H9 (cell line): ENCODE measurements around the gene DACH1. TPM values are rescaled to one million over a fixed set of nuclear protein-coding genes. Genes with fewer than 3 reads are reported as not detected.
A peak's percentile ranks its signal among the peaks of the same experiment; 100 is the strongest.

Experiments
- DNase-seq: peaks from one replicate; pipeline ENCODE4 v3.0.0-alpha.2; 2017
- H2AFZ ChIP-seq: one replicate; pipeline ENCODE4 v1.6.1; 2013; ENCODE audit warnings: mild to moderate bottlenecking, low read length, control low read depth, moderate library complexity
- H2AK5ac ChIP-seq: 2 replicates; pipeline ENCODE4 v1.6.1; 2013; ENCODE audit warnings: low read length, control low read depth, mixed read lengths; ENCODE audit not compliant: insufficient read length
- H2BK120ac ChIP-seq: one replicate; pipeline ENCODE4 v1.6.1; 2013; ENCODE audit warnings: low read depth, mild to moderate bottlenecking, low read length, control low read depth, inconsistent platforms; ENCODE audit not compliant: poor library complexity, severe bottlenecking
- H2BK12ac ChIP-seq: 2 replicates; pipeline ENCODE4 v1.6.1; 2013; ENCODE audit warnings: low read length, control low read depth, mixed read lengths, low read depth; ENCODE audit not compliant: insufficient read length
- H2BK15ac ChIP-seq: 2 replicates; pipeline ENCODE4 v1.6.1; 2013; ENCODE audit warnings: low read depth, low read length, control low read depth
- H2BK20ac ChIP-seq: one replicate; pipeline ENCODE4 v1.6.1; 2013; ENCODE audit warnings: low read depth, mild to moderate bottlenecking, low read length, control low read depth, inconsistent platforms; ENCODE audit not compliant: poor library complexity, severe bottlenecking
- H2BK5ac ChIP-seq: 2 replicates; pipeline ENCODE4 v1.6.1; 2013; ENCODE audit warnings: low read length, control low read depth, mixed read lengths; ENCODE audit not compliant: insufficient read length
- H3K14ac ChIP-seq: 2 replicates; pipeline ENCODE4 v1.6.1; 2013; ENCODE audit warnings: low read length, control low read depth; ENCODE audit not compliant: insufficient read depth
- H3K18ac ChIP-seq: 2 replicates; pipeline ENCODE4 v1.6.1; 2013; ENCODE audit warnings: low read depth, mild to moderate bottlenecking, mixed read lengths, low read length, control low read depth; ENCODE audit not compliant: insufficient read length
- H3K23ac ChIP-seq: 2 replicates; pipeline ENCODE4 v1.6.1; 2013; ENCODE audit warnings: low read length, control low read depth, mixed read lengths, low read depth; ENCODE audit not compliant: insufficient read length
- H3K23me2 ChIP-seq: 2 replicates; pipeline ENCODE4 v1.6.1; 2013; ENCODE audit warnings: low read depth, mild to moderate bottlenecking, mixed read lengths, low read length, control low read depth; ENCODE audit not compliant: insufficient read length, poor library complexity, severe bottlenecking
- H3K27ac ChIP-seq: 2 replicates; pipeline ENCODE4 v1.5.1; 2013; ENCODE audit warnings: low read length, control low read depth, mixed read lengths, low read depth; ENCODE audit not compliant: insufficient read length
- H3K27me3 ChIP-seq: 2 replicates; pipeline ENCODE4 v1.6.1; 2013; ENCODE audit warnings: low read length, control low read depth, inconsistent platforms; ENCODE audit not compliant: insufficient read depth
- H3K4ac ChIP-seq: 2 replicates; pipeline ENCODE4 v1.6.1; 2013; ENCODE audit warnings: low read depth, mild to moderate bottlenecking, control low read depth, inconsistent platforms, low read length, moderate library complexity
- H3K4me1 ChIP-seq: 2 replicates; pipeline ENCODE4 v1.6.1; 2013; ENCODE audit warnings: low read length, control low read depth, inconsistent platforms; ENCODE audit not compliant: insufficient read depth
- H3K4me2 ChIP-seq: 2 replicates; pipeline ENCODE4 v1.6.1; 2013; ENCODE audit warnings: low read length, control low read depth, mixed read lengths; ENCODE audit not compliant: insufficient read length, insufficient read depth
- H3K56ac ChIP-seq: 2 replicates; pipeline ENCODE4 v1.6.1; 2013; ENCODE audit warnings: low read depth, mild to moderate bottlenecking, mixed read lengths, low read length, control low read depth; ENCODE audit not compliant: insufficient read length
- H3K79me1 ChIP-seq: 2 replicates; pipeline ENCODE4 v1.6.1; 2013; ENCODE audit warnings: low read depth, mild to moderate bottlenecking, moderate library complexity, low read length, control low read depth, inconsistent platforms; ENCODE audit not compliant: insufficient read depth, poor library complexity, severe bottlenecking
- H3K79me2 ChIP-seq: 2 replicates; pipeline ENCODE4 v1.6.1; 2013; ENCODE audit warnings: low read length, control low read depth, inconsistent platforms; ENCODE audit not compliant: insufficient read depth
- H3K9ac ChIP-seq: 2 replicates; pipeline ENCODE4 v1.6.1; 2013; ENCODE audit warnings: low read length, control low read depth, mixed read lengths; ENCODE audit not compliant: insufficient read length; ENCODE audit errors: extremely low read depth
- H3K9me3 ChIP-seq: one replicate; pipeline ENCODE4 v1.6.1; 2013; ENCODE audit warnings: low read depth, low read length, inconsistent platforms; ENCODE audit not compliant: control insufficient read depth
- H3T11ph ChIP-seq: one replicate; pipeline ENCODE4 v1.6.1; 2013; ENCODE audit warnings: mild to moderate bottlenecking, low read length, control low read depth, inconsistent platforms
- H4K20me1 ChIP-seq: one replicate; pipeline ENCODE4 v1.6.1; 2013; ENCODE audit not compliant: control insufficient read depth, insufficient read length, insufficient read depth
- H4K5ac ChIP-seq: 2 replicates; pipeline ENCODE4 v1.6.1; 2013; ENCODE audit warnings: low read depth, mild to moderate bottlenecking, mixed read lengths, low read length, control low read depth; ENCODE audit not compliant: insufficient read length
- H4K8ac ChIP-seq: replicated peaks from 2 replicates; pipeline ENCODE4 v1.6.1; 2013; ENCODE audit warnings: low read length, control low read depth, mixed read lengths, low read depth; ENCODE audit not compliant: insufficient read length
- H4K91ac ChIP-seq: 2 replicates; pipeline ENCODE4 v1.6.1; 2013; ENCODE audit warnings: low read depth, mild to moderate bottlenecking, moderate library complexity, mixed read lengths, low read length, control low read depth; ENCODE audit not compliant: insufficient read length
- H3K27ac Mint-ChIP-seq, 3 experiments: 2 replicates in 2 of 3; 3 replicates in 1 of 3; pipeline ENCODE4 v1.8.0; 2020 to 2021; ENCODE audit warnings: mixed read lengths in 3 of 3, mild to moderate bottlenecking in 1 of 3, moderate library complexity in 1 of 3
- H3K27me3 Mint-ChIP-seq: 2 replicates; pipeline ENCODE4 v1.8.0; 2021; ENCODE audit warnings: low read depth, mild to moderate bottlenecking, moderate library complexity, mixed read lengths
- H3K36me3 Mint-ChIP-seq, 3 experiments: 2 replicates in 2 of 3; 3 replicates in 1 of 3; pipeline ENCODE4 v1.8.0; 2020 to 2021; ENCODE audit warnings: low read depth in 3 of 3, mixed read lengths in 3 of 3; ENCODE audit not compliant: insufficient read depth in 1 of 3
- H3K4me1 Mint-ChIP-seq, 2 experiments: 2 replicates each; pipeline ENCODE4 v1.8.0; 2020; ENCODE audit warnings: mixed read lengths in 2 of 2
- H3K4me3 Mint-ChIP-seq, 2 experiments: 2 replicates in 1 of 2; 3 replicates in 1 of 2; pipeline ENCODE4 v1.8.0; 2020 to 2021; ENCODE audit warnings: mild to moderate bottlenecking in 2 of 2, mixed read lengths in 2 of 2, moderate library complexity in 1 of 2
- H3K9me3 Mint-ChIP-seq, 2 experiments: 2 replicates in 1 of 2; 3 replicates in 1 of 2; pipeline ENCODE4 v1.8.0; 2020; ENCODE audit warnings: mild to moderate bottlenecking in 2 of 2, mixed read lengths in 2 of 2, moderate library complexity in 1 of 2
- CTCF ChIP-seq: fragments of 200-600 bp; sonication (generic); conservative IDR thresholded peaks from 3 replicates; pipeline ENCODE4 v1.8.0; 2021; ENCODE audit warnings: antibody characterized with exemption, mild to moderate bottlenecking
- WGBS: extraction: QIAGEN DNeasy Blood & Tissue Kit; methylation state at CpG from one replicate; pipeline ENCODE4 v1.1.7; 2013; ENCODE audit warnings: missing lambda C conversion rate, low lambda C conversion rate, mixed read lengths; ENCODE audit not compliant: insufficient read length; ENCODE audit errors: extremely low coverage; 5-methylcytosine and 5-hydroxymethylcytosine counted together
- total RNA-seq: library from RNA; stranded (reverse); gene quantifications from 2 replicates; pipeline ENCODE4 v1.2.1, GENCODE V29; 2021

The DACH1 gene
- total RNA-seq, 1 experiment from 2014 or later = not detected

GRCh38 chr13:71811344-71811743 lies 55.7 kb downstream of the DACH1 start:
- no peak overlapping the region for H3T11ph ChIP-seq
- H3K4me2 ChIP-seq = no peak overlapping the region
- H4K20me1 ChIP-seq = no peaks in the 10 kb centered on the region
- H3K4me1 ChIP-seq = no peaks in the 10 kb centered on the region
- Mint-ChIP-seq H3K4me3 (no peak overlapping the region), H3K4me1 (no peaks in the 10 kb centered on the region), H3K27me3 (no peaks in the 10 kb centered on the region), H3K36me3 (no peaks in the 10 kb centered on the region), H3K27ac (no peak overlapping the region), H3K9me3 (no peaks in the 10 kb centered on the region)
- no peak overlapping the region for H2BK12ac ChIP-seq
- H3K18ac ChIP-seq = no peak overlapping the region
- H3K23ac ChIP-seq = no peak overlapping the region
- H3K14ac ChIP-seq = no peak overlapping the region
- no peak for DNase-seq
- H2AK5ac ChIP-seq = no peak overlapping the region
- no peaks in the 10 kb centered on the region for H3K9me3 ChIP-seq
- H2BK120ac ChIP-seq = no peak overlapping the region
- H3K56ac ChIP-seq = no peak overlapping the region
- H4K5ac ChIP-seq = no peak overlapping the region
- no peak overlapping the region for H4K8ac ChIP-seq
- no peaks in the 10 kb centered on the region for H3K79me2 ChIP-seq
- no peaks in the 10 kb centered on the region for H3K27me3 ChIP-seq
- H4K91ac ChIP-seq = no peak overlapping the region
- peak; percentile 21; the same call in 2 of the 3 replicates for TF ChIP-seq CTCF
- H2AFZ ChIP-seq = no peak overlapping the region
- H2BK5ac ChIP-seq = no peak overlapping the region
- no peak overlapping the region for H3K4ac ChIP-seq
- no peak overlapping the region for H2BK15ac ChIP-seq
- no peak overlapping the region for H3K9ac ChIP-seq
- no peaks in the 10 kb centered on the region for H3K79me1 ChIP-seq
- H3K23me2 ChIP-seq = no peaks in the 10 kb centered on the region
- H2BK20ac ChIP-seq = no peak overlapping the region
- no peak overlapping the region for H3K27ac ChIP-seq
- no CpG with 5 or more reads among the region's 2 CpGs for WGBS
